Rectal smooth muscle tissue (tissue), 1 donor: ENCODE results near the gene RHBDL3.
"Not testable (repeated sequence)": the region's sequence is repeated elsewhere in the genome, so short reads cannot be mapped to it uniquely, and the experiment has no call there.

ENCODE experiments used
- H3K27ac ChIP-seq: one replicate; pipeline ENCODE4 v1.7.0; 2013; ENCODE audit warnings: low read depth, low read length, inconsistent platforms
- H3K27me3 ChIP-seq: one replicate; pipeline ENCODE4 v1.7.0; 2013; ENCODE audit warnings: low read length; ENCODE audit not compliant: control insufficient read depth, insufficient read depth
- H3K36me3 ChIP-seq: one replicate; pipeline ENCODE4 v1.7.0; 2013; ENCODE audit warnings: low read length; ENCODE audit not compliant: control insufficient read depth, insufficient read depth
- H3K4me1 ChIP-seq: one replicate; pipeline ENCODE4 v1.7.0; 2013; ENCODE audit warnings: low read length; ENCODE audit not compliant: control insufficient read depth, insufficient read depth
- H3K4me3 ChIP-seq: one replicate; pipeline ENCODE4 v1.7.0; 2013; ENCODE audit warnings: low read length
- H3K9ac ChIP-seq: one replicate; pipeline ENCODE4 v1.7.0; 2013; ENCODE audit warnings: low read length

Gene RHBDL3

DNA sequence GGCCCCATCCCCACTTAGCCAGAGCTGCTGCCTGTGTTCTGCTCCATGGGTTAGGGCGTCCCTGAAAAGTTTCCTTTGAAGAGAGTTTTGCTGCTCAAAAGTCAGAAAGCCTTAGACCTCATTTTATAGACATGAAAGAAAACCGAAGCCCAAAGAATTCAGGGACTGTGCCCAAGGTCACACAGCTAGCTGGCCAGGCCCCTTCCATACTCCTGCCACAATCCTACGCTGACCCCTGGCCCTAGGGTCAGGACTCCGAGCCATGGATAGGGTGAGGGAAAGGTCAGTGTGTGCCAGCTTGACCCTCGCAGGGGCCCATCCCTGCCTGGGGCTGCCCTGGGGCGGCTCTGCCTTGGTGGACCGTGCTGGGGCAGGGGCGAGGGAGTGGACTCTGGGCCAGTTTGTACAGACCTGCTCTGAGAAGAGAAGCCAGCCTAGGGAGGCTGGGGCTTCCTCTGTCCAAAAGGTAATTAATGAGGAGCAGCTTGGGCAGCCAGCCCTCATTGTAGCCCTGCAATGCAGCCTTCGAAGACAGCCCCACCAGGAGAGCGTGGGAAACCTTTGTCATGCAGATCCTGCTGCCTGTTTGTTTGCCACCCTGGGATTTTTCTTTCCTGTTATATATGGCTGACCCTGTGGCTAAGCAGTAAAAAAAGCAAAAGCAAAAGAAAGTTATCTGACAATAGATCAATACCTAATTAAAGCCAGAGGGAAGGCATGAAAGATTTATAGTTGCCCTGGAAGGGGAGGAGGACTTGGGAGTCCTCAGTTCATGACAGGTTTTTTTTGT, 37.4 kb downstream of the RHBDL3 start:
- no peaks in the 10 kb centered on the region for H3K4me1 ChIP-seq
- no peak overlapping the region for H3K9ac ChIP-seq
- H3K4me3 ChIP-seq = no peak overlapping the region
- H3K27ac ChIP-seq = no peak overlapping the region
- H3K36me3 ChIP-seq = no peaks in the 10 kb centered on the region
- H3K27me3 ChIP-seq = no peaks in the 10 kb centered on the region

- no peak overlapping the region for H3K4me3 ChIP-seq
- H3K27ac ChIP-seq = no peak overlapping the region
- H3K4me1 ChIP-seq = no peaks in the 10 kb centered on the region
- no peaks in the 10 kb centered on the region for H3K36me3 ChIP-seq
- no peak overlapping the region for H3K9ac ChIP-seq
- no peaks in the 10 kb centered on the region for H3K27me3 ChIP-seq
Observed at GRCh38 chr17:32303781-32304288, 38.2 kb downstream of the RHBDL3 start.

GRCh38 chr17:32305049-32305448, 39.4 kb downstream of the RHBDL3 start:
- no peaks in the 10 kb centered on the region for H3K27me3 ChIP-seq
- H3K36me3 ChIP-seq = no peaks in the 10 kb centered on the region
- H3K27ac ChIP-seq = no peak overlapping the region
- H3K4me1 ChIP-seq = no peaks in the 10 kb centered on the region
- H3K4me3 ChIP-seq = no peak overlapping the region
- no peak overlapping the region for H3K9ac ChIP-seq

DNA sequence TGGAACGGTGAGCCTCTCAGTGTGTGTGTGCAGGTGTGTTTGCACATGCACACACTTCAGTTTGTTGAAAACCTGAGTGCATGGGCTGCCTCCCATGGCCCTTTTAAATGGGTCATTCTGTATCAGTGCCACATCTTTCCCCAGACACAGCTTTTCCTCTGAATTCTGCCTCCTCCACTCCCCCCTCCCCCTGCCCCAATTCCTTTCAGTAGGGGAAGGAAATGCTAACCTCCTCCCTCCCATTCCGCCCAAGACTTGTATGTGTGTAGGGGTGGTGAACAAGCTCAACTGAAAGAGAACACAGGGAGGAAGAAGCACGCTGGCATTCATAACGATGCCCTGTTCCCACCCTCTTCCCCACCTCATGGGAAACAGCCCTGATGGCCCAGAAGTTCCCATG, 42.0 kb downstream of the RHBDL3 start:
- no peaks in the 10 kb centered on the region for H3K4me1 ChIP-seq
- H3K9ac ChIP-seq = no peak overlapping the region
- no peak overlapping the region for H3K4me3 ChIP-seq
- no peaks in the 10 kb centered on the region for H3K27me3 ChIP-seq
- H3K36me3 ChIP-seq = no peaks in the 10 kb centered on the region
- no peak overlapping the region for H3K27ac ChIP-seq

DNA sequence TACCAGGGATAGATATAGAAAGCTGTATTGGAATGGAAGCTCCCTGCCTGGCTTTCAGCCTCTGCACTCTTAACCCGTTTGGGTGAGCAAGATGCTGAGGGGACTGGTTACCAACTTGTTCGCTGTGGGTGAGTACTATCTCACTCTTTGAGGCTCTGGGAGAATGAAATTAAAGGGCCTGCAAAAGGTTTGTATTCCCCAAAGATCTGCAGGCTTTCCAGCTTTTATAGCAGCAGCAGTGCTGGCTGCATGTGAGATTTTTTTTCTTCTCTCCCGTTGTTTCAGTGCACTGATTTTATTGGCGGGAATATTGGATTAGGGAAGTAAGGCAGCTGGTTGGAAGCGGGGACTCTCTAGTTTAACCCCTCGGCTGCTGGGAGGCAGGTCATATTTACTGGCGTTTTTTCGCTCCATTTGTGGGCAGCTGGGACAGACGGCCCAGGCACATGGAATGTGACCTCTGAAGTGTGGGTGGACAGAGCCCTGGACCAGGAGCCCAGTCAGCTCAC, 45.5 kb downstream of the RHBDL3 start:
- Histone ChIP-seq H3K4me1 (no peaks in the 10 kb centered on the region), H3K9ac (no peak overlapping the region), H3K36me3 (no peaks in the 10 kb centered on the region), H3K27ac (no peak overlapping the region), H3K27me3 (no peaks in the 10 kb centered on the region), H3K4me3 (peak overlapping the region; percentile 8)

DNA sequence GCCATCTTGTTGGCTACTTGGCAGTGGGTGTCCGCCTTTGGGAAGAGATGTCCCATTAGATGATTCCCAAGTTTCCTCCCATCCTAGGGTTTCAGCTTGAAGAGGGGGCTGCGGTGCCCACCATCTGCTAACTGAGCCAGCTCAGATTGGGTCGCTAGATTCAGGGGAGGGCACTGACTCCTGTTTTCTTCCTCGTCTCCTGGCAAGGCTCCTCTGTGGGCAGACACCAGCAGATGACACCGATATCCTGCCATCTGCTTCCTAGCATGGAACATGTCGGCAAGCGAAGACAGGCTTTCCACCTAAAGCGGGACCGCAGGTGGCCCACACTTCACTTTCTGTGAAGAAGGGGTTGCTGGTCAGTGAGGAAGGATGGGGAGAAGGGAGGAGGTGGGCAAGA, 49.0 kb downstream of the RHBDL3 start:
- Histone ChIP-seq H3K9ac (no peak overlapping the region), H3K27me3 (no peaks in the 10 kb centered on the region), H3K27ac (no peak overlapping the region), H3K4me1 (no peaks in the 10 kb centered on the region), H3K36me3 (no peaks in the 10 kb centered on the region), H3K4me3 (no peak overlapping the region)

GRCh38 chr17:32315171-32315570, 49.5 kb downstream of the RHBDL3 start:
- Histone ChIP-seq H3K27me3 (no peaks in the 10 kb centered on the region), H3K4me3 (no peak overlapping the region), H3K4me1 (no peaks in the 10 kb centered on the region), H3K9ac (no peak overlapping the region), H3K27ac (no peak overlapping the region), H3K36me3 (no peaks in the 10 kb centered on the region)

GRCh38 chr17:32316653-32317052, 51.0 kb downstream of the RHBDL3 start:
- not testable (repeated sequence) for H3K36me3 ChIP-seq, H3K27ac ChIP-seq, H3K9ac ChIP-seq, H3K4me1 ChIP-seq, H3K4me3 ChIP-seq, H3K27me3 ChIP-seq

DNA sequence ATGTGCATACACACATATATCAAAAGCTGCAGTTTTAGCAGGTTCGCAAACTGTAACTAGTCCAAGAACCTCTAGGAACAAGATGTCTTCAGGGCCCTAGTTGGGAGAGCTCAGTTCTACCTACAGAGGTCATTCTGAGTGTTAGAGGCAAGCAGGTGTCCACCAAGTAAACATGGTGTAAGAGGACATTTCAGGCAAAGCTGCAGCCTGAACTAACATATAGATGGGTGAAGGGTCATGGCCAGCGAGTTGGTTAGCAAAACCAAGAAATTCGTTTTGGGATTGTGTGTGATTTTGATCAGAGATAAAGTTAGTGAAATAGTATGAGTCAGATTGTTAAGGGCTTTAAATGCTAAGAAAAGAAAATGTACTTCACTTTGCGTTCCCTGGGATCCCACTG, 51.7 kb downstream of the RHBDL3 start:
- no peaks in the 10 kb centered on the region for H3K36me3 ChIP-seq
- no peaks in the 10 kb centered on the region for H3K4me1 ChIP-seq
- H3K27me3 ChIP-seq = no peaks in the 10 kb centered on the region

GRCh38 chr17:32318071-32318470, 52.4 kb downstream of the RHBDL3 start:
- Histone ChIP-seq H3K27me3 (no peaks in the 10 kb centered on the region), H3K27ac (no peak overlapping the region), H3K4me1 (no peaks in the 10 kb centered on the region), H3K36me3 (no peaks in the 10 kb centered on the region), H3K9ac (no peak overlapping the region), H3K4me3 (no peak overlapping the region)

More for the DNA sequence above, 51.7 kb downstream of the RHBDL3 start:
- Histone ChIP-seq H3K27ac (no peak overlapping the region), H3K4me3 (no peak overlapping the region), H3K9ac (no peak overlapping the region)

- Histone ChIP-seq H3K9ac (no peak overlapping the region), H3K27me3 (no peaks in the 10 kb centered on the region), H3K4me1 (peaks cover 2% of the 10 kb centered on the region), H3K4me3 (no peak overlapping the region), H3K36me3 (no peaks in the 10 kb centered on the region), H3K27ac (no peak overlapping the region)
Observed at GRCh38 chr17:32319548-32319905, 53.9 kb downstream of the RHBDL3 start.

GRCh38 chr17:32320080-32320479, 54.4 kb downstream of the RHBDL3 start:
- not testable (repeated sequence) for H3K4me3 ChIP-seq, H3K27ac ChIP-seq, H3K27me3 ChIP-seq, H3K4me1 ChIP-seq, H3K36me3 ChIP-seq, H3K9ac ChIP-seq

- Histone ChIP-seq H3K27ac (no peak overlapping the region), H3K4me3 (no peak overlapping the region), H3K36me3 (no peaks in the 10 kb centered on the region), H3K4me1 (peaks cover 2% of the 10 kb centered on the region), H3K27me3 (no peaks in the 10 kb centered on the region), H3K9ac (no peak overlapping the region)
Observed at GRCh38 chr17:32320847-32321246, 55.2 kb downstream of the RHBDL3 start.
